ENCODE measurements around the gene CAPN8. TPM values are rescaled to one million over a fixed set of nuclear protein-coding genes. Genes with fewer than 3 reads are reported as not detected.
A peak's percentile ranks its signal among the peaks of the same experiment; 100 is the strongest.

Gene CAPN8
- polyA plus RNA-seq, 1 of the 3 experiments (the other 2 are of a cell fraction): not detected

DNA sequence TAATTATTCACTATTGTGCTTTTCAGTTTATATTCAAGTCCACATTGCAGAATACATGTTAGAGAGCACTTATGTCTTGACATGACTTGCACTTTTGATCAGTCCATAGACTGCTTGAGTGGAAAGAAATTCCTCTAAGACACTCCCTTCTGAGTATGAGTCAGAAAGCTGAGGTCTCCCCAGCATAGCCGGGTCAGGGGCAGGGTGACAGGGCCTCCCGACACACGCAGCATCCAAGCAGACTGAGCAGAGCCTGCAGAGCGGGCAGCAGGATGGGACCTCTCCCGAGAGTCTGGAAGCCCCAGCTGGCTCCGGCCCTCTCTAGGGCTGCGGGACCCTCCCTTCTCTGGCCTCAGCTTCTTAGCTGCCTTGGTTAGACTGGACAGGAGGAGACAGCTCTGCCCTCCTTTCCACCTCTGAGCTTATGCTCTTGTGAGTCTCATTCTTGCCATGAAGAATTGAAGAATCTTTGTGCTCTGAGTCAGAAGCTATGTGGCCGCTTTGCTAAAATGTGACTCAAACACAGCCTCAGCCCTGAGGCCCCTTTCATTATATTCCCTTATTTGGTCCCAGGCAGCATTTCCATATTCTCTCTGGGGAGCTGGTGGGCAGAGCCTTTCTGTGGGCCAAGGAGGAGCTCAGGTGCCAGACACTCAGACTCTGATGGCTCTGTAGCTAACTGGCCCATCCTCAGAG is 35.6 kb upstream of the CAPN8 start (continued):
- TF ChIP-seq, protein P1, sequence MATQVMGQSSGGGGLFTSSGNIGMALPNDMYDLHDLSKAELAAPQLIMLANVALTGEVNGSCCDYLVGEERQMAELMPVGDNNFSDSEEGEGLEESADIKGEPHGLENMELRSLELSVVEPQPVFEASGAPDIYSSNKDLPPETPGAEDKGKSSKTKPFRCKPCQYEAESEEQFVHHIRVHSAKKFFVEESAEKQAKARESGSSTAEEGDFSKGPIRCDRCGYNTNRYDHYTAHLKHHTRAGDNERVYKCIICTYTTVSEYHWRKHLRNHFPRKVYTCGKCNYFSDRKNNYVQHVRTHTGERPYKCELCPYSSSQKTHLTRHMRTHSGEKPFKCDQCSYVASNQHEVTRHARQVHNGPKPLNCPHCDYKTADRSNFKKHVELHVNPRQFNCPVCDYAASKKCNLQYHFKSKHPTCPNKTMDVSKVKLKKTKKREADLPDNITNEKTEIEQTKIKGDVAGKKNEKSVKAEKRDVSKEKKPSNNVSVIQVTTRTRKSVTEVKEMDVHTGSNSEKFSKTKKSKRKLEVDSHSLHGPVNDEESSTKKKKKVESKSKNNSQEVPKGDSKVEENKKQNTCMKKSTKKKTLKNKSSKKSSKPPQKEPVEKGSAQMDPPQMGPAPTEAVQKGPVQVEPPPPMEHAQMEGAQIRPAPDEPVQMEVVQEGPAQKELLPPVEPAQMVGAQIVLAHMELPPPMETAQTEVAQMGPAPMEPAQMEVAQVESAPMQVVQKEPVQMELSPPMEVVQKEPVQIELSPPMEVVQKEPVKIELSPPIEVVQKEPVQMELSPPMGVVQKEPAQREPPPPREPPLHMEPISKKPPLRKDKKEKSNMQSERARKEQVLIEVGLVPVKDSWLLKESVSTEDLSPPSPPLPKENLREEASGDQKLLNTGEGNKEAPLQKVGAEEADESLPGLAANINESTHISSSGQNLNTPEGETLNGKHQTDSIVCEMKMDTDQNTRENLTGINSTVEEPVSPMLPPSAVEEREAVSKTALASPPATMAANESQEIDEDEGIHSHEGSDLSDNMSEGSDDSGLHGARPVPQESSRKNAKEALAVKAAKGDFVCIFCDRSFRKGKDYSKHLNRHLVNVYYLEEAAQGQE (IDR thresholded peaks at IDR 0.05; ENCODE audit: low read depth, low read length): 0 out of 2 replicates have a peak, but pooled peaks have one; percentile 3
- TF ChIP-seq NFIC (IDR thresholded peaks at IDR 0.05; ENCODE audit: borderline replicate concordance) (peak; percentile 23; the same call in 1 of the 2 replicates), TAF1 (IDR thresholded peaks at IDR 0.05; ENCODE audit: borderline replicate concordance, low read depth, low read length) (peak; percentile 42; the same call in 1 of the 2 replicates), RXRA (IDR thresholded peaks at IDR 0.05; ENCODE audit: borderline replicate concordance, low read depth) (peak; percentile 91), GATA2 (CRISPR knock-in tag; IDR thresholded peaks at IDR 0.05) (no peak), SIN3A (IDR thresholded peaks at IDR 0.05; ENCODE audit: borderline replicate concordance, low read depth, low read length) (peak; percentile 18; the same call in 1 of the 2 replicates), POLR2AphosphoS5 (IDR thresholded peaks at IDR 0.05; ENCODE audit: low read depth, low read length) (peak; percentile 53; the same call in 1 of the 2 replicates), FOXJ3 (CRISPR knock-in tag; IDR thresholded peaks at IDR 0.05) (no peak), ELF1 (IDR thresholded peaks at IDR 0.05) (no peak), JUND (IDR thresholded peaks at IDR 0.05) (peak; percentile 73), EP300 (IDR thresholded peaks at IDR 0.05; ENCODE audit: borderline replicate concordance in 1 of 2, low read depth in 1 of 2, low read length in 1 of 2) (peak in 1 of 2 experiments; percentile 83; a peak in 2 of 4 replicates)
- TF ChIP-seq, protein P2, sequence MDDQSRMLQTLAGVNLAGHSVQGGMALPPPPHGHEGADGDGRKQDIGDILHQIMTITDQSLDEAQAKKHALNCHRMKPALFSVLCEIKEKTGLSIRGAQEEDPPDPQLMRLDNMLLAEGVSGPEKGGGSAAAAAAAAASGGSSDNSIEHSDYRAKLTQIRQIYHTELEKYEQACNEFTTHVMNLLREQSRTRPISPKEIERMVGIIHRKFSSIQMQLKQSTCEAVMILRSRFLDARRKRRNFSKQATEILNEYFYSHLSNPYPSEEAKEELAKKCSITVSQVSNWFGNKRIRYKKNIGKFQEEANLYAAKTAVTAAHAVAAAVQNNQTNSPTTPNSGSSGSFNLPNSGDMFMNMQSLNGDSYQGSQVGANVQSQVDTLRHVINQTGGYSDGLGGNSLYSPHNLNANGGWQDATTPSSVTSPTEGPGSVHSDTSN (IDR thresholded peaks at IDR 0.05): peak; percentile 22
- TF ChIP-seq, protein P3, sequence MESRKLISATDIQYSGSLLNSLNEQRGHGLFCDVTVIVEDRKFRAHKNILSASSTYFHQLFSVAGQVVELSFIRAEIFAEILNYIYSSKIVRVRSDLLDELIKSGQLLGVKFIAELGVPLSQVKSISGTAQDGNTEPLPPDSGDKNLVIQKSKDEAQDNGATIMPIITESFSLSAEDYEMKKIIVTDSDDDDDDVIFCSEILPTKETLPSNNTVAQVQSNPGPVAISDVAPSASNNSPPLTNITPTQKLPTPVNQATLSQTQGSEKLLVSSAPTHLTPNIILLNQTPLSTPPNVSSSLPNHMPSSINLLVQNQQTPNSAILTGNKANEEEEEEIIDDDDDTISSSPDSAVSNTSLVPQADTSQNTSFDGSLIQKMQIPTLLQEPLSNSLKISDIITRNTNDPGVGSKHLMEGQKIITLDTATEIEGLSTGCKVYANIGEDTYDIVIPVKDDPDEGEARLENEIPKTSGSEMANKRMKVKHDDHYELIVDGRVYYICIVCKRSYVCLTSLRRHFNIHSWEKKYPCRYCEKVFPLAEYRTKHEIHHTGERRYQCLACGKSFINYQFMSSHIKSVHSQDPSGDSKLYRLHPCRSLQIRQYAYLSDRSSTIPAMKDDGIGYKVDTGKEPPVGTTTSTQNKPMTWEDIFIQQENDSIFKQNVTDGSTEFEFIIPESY (IDR thresholded peaks at IDR 0.05; ENCODE audit: borderline replicate concordance, low read depth): no peak
- TF ChIP-seq, protein P4, sequence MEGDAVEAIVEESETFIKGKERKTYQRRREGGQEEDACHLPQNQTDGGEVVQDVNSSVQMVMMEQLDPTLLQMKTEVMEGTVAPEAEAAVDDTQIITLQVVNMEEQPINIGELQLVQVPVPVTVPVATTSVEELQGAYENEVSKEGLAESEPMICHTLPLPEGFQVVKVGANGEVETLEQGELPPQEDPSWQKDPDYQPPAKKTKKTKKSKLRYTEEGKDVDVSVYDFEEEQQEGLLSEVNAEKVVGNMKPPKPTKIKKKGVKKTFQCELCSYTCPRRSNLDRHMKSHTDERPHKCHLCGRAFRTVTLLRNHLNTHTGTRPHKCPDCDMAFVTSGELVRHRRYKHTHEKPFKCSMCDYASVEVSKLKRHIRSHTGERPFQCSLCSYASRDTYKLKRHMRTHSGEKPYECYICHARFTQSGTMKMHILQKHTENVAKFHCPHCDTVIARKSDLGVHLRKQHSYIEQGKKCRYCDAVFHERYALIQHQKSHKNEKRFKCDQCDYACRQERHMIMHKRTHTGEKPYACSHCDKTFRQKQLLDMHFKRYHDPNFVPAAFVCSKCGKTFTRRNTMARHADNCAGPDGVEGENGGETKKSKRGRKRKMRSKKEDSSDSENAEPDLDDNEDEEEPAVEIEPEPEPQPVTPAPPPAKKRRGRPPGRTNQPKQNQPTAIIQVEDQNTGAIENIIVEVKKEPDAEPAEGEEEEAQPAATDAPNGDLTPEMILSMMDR (IDR thresholded peaks at IDR 0.05): no peak

Data from SK-N-SH (cell line).